HL-60 (cell line): ENCODE data around the gene WDR83.

Experiments
- REST ChIP-seq: IDR thresholded peaks from 2 replicates; pipeline ENCODE4 v1.6.1; 2012; ENCODE audit warnings: low read depth; ENCODE audit not compliant: insufficient replicate concordance
- TF ChIP-seq, protein P1 (sequence below): IDR thresholded peaks from one replicate; pipeline ENCODE4 v1.5.1; 2011; ENCODE audit warnings: low read length, control low read depth, inconsistent platforms; ENCODE audit not compliant: insufficient read depth

DNA sequence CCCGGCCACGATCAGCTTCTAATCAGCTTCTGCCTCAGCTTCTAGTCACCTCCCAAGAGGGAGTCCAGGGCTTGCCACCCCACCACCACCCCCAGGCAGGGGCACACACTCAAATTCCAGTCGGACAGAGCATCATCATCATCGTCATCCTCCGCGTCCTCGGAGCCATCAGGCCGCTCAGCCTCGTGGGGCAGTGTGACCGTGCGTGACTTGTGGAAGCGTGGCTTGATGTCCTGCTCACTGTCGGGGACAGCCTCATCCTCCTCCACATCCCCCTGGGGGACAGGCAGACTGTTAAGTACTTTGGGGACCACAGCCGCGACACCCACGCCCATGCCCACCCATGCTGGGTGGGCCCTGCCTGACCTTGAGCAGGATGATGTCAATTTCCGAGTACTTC lies 44.6 kb downstream of the WDR83 start:
- no peak for TF ChIP-seq REST
- TF ChIP-seq, protein P1, sequence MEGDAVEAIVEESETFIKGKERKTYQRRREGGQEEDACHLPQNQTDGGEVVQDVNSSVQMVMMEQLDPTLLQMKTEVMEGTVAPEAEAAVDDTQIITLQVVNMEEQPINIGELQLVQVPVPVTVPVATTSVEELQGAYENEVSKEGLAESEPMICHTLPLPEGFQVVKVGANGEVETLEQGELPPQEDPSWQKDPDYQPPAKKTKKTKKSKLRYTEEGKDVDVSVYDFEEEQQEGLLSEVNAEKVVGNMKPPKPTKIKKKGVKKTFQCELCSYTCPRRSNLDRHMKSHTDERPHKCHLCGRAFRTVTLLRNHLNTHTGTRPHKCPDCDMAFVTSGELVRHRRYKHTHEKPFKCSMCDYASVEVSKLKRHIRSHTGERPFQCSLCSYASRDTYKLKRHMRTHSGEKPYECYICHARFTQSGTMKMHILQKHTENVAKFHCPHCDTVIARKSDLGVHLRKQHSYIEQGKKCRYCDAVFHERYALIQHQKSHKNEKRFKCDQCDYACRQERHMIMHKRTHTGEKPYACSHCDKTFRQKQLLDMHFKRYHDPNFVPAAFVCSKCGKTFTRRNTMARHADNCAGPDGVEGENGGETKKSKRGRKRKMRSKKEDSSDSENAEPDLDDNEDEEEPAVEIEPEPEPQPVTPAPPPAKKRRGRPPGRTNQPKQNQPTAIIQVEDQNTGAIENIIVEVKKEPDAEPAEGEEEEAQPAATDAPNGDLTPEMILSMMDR: no peak
